ENCODE measurements around the gene APOBEC3H. TPM values are rescaled to one million over a fixed set of nuclear protein-coding genes. Genes with fewer than 3 reads are reported as not detected.

APOBEC3H gene
- total and polyA plus RNA-seq, 10 donors = 0.70 to 3.8 (median 2.2) TPM; not detected in 1

- H3K4me1 ChIP-seq = peaks cover 45 to 77% (median 70%) of the 10 kb centered on the region in 6 donors
- no peaks in the 10 kb centered on the region for H3K9me3 ChIP-seq
- 73 to 94% (median 86%) methylated on average over 12 to 16 of the region's 16 CpGs for WGBS, 5 donors
- peak; percentile 70 for DNase-seq
- TF ChIP-seq POLR2A (IDR thresholded peaks at IDR 0.05) = no peak
- TF ChIP-seq, protein P1, sequence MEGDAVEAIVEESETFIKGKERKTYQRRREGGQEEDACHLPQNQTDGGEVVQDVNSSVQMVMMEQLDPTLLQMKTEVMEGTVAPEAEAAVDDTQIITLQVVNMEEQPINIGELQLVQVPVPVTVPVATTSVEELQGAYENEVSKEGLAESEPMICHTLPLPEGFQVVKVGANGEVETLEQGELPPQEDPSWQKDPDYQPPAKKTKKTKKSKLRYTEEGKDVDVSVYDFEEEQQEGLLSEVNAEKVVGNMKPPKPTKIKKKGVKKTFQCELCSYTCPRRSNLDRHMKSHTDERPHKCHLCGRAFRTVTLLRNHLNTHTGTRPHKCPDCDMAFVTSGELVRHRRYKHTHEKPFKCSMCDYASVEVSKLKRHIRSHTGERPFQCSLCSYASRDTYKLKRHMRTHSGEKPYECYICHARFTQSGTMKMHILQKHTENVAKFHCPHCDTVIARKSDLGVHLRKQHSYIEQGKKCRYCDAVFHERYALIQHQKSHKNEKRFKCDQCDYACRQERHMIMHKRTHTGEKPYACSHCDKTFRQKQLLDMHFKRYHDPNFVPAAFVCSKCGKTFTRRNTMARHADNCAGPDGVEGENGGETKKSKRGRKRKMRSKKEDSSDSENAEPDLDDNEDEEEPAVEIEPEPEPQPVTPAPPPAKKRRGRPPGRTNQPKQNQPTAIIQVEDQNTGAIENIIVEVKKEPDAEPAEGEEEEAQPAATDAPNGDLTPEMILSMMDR (IDR thresholded peaks at IDR 0.05 in 8 of 11, conservative IDR thresholded peaks at IDR 0.05 in 3 of 11) = no peak
- TF ChIP-seq POLR2AphosphoS5 (IDR thresholded peaks at IDR 0.05) = no peak
- H3K36me3 ChIP-seq = peaks cover 0 to 32% (median 3%) of the 10 kb centered on the region in 6 donors
- intact Hi-C loops (cut with DNase I; ENCODE audit: low total_unique reads) = no loop called here
- H3K27ac ChIP-seq = peak overlapping the region; percentile 87 to 98 (median 95)
- peaks cover 0 to 22% (median 0%) of the 10 kb centered on the region in 7 donors for H3K27me3 ChIP-seq (replicated peaks in 1 of 7)
- peak overlapping the region in 3 of 8 donors; percentile 2 to 97 (median 79) for H3K4me3 ChIP-seq
Measured at GRCh38 chr22:39149915-39150847, 53.1 kb downstream of the APOBEC3H start.

DNA sequence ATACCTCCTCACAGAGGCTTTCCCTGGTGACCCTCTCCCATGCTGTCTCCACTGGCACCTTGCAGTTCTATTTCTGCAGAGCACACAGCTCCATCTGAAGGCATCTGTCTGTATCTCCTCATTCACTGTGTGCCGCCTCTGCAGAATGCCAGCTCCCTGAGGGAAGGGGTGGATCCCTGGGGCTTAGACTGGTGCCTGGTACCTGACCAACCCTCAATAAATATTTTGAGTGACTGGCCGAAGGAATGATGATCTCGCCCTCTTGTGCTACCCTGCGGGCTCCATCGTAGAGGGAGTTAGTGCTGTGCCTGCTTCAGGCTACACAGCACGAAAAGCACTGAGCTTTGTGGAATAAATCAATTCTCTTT is 53.8 kb downstream of the APOBEC3H start:
- intact Hi-C loops (cut with DNase I; ENCODE audit: low total_unique reads) = no loop called here
- H3K9me3 ChIP-seq = no peaks in the 10 kb centered on the region
- peaks cover 0 to 32% (median 3%) of the 10 kb centered on the region in 6 donors for H3K36me3 ChIP-seq
- peaks cover 0 to 27% (median 0%) of the 10 kb centered on the region in 7 donors for H3K27me3 ChIP-seq (replicated peaks in 1 of 7)
- H3K4me3 ChIP-seq = peak overlapping the region in 5 of 8 donors; percentile 65 to 97 (median 80)
- peak overlapping the region; percentile 87 to 98 (median 95) for H3K27ac ChIP-seq
- peak; percentile 51 for DNase-seq
- H3K4me1 ChIP-seq = peaks cover 45 to 76% (median 68%) of the 10 kb centered on the region in 6 donors
- TF ChIP-seq POLR2A (IDR thresholded peaks at IDR 0.05) = no peak
- no peak for TF ChIP-seq POLR2AphosphoS5 (IDR thresholded peaks at IDR 0.05)
- TF ChIP-seq, protein P1 (IDR thresholded peaks at IDR 0.05 in 8 of 11, conservative IDR thresholded peaks at IDR 0.05 in 3 of 11) = no peak
- 72 to 87% (median 79%) methylated on average over 6 of the region's 6 CpGs for WGBS, 5 donors

GRCh38 chr22:39151329-39151975 is 54.4 kb downstream of the APOBEC3H start:
- Histone ChIP-seq H3K27ac (peak overlapping the region; percentile 87 to 98 (median 95)), H3K9me3 (no peaks in the 10 kb centered on the region), H3K4me3 (peak overlapping the region; percentile 60 to 97 (median 80)), H3K36me3 (peaks cover 0 to 32% (median 3%) of the 10 kb centered on the region in 6 donors), H3K27me3 (replicated peaks in 1 of 7) (peaks cover 0 to 27% (median 0%) of the 10 kb centered on the region in 7 donors), H3K4me1 (peaks cover 41 to 70% (median 62%) of the 10 kb centered on the region in 6 donors)
- TF ChIP-seq, protein P1 (IDR thresholded peaks at IDR 0.05 in 8 of 11, conservative IDR thresholded peaks at IDR 0.05 in 3 of 11) = no peak
- TF ChIP-seq POLR2A (IDR thresholded peaks at IDR 0.05) = no peak
- TF ChIP-seq POLR2AphosphoS5 (IDR thresholded peaks at IDR 0.05) = no peak
- intact Hi-C loops (cut with DNase I; ENCODE audit: low total_unique reads) = no loop called here
- WGBS, 5 donors = 39 to 71% (median 64%) methylated on average over 15 to 16 of the region's 16 CpGs
- peak; percentile 80 for DNase-seq
